ENCODE results near the gene CTNNBIP1. TPM values are rescaled to one million over a fixed set of nuclear protein-coding genes. Genes with fewer than 3 reads are reported as not detected.

CTNNBIP1 gene
- polyA plus RNA-seq, 1 of the 3 experiments (the other 2 are of a cell fraction), result 57.6 TPM

- TF ChIP-seq CTCF (IDR thresholded peaks at IDR 0.05) (no peak), GABPA (IDR thresholded peaks at IDR 0.05; ENCODE audit: low read depth) (no peak), SIN3A (IDR thresholded peaks at IDR 0.05; ENCODE audit: borderline replicate concordance, low read depth, low read length) (no peak)
Observed at GRCh38 chr1:9882296-9882944, 27.6 kb downstream of the CTNNBIP1 start (continued).

GRCh38 chr1:9881838-9882249 is 28.2 kb downstream of the CTNNBIP1 start:
- H3K4me2 ChIP-seq, result peak overlapping the region; percentile 31; the same call in 1 of the 2 replicates
- H3K9me2 ChIP-seq, result no peaks in the 10 kb centered on the region
- H3F3A ChIP-seq (replicated peaks; ENCODE audit: insufficient read depth), result peaks cover 5% of the 10 kb centered on the region
- H3K79me2 ChIP-seq (ENCODE audit: insufficient read depth), result peaks cover 9% of the 10 kb centered on the region; the same call in 1 of the 2 replicates
- DNase-seq, result no peak
- H2AFZ ChIP-seq (ENCODE audit: low read depth), result no peak overlapping the region
- 50% methylated on average over 2 of the region's 2 CpGs for WGBS (ENCODE audit: low lambda C conversion rate)
- POLR2A ChIA-PET, result no interaction called here
- no peaks in the 10 kb centered on the region for H3K27me3 ChIP-seq (ENCODE audit: insufficient read depth)
- no peaks in the 10 kb centered on the region for H3K9me3 ChIP-seq
- CTCF ChIA-PET, result no interaction called here
- H3K9ac ChIP-seq, result no peak overlapping the region
- H3K4me1 ChIP-seq (ENCODE audit: control insufficient read depth in 1 of 2, insufficient read depth in 2 of 2, low read depth in 1 of 2, low read length in 1 of 2), result peaks cover 4 to 5% of the 10 kb centered on the region in 2 experiments; a peak in 1 of 4 replicates
- peak overlapping the region in 1 of 2 experiments; percentile 28; a peak in 1 of 4 replicates for H3K27ac ChIP-seq (ENCODE audit: low read depth in 2 of 2, low read length in 1 of 2)
- H3K36me3 ChIP-seq (replicated peaks in 1 of 2; ENCODE audit: control insufficient read depth in 1 of 2, insufficient read depth in 2 of 2, low read length in 1 of 2), result peaks cover 0 to 1% of the 10 kb centered on the region in 2 experiments
- H3K4me3 ChIP-seq (ENCODE audit: low read depth in 2 of 2, low read length in 1 of 2), result no peak overlapping the region
- H4K20me1 ChIP-seq (ENCODE audit: insufficient read depth), result peaks cover 3% of the 10 kb centered on the region; the same call in 1 of the 2 replicates
- TF ChIP-seq EZH2phosphoT487 (IDR thresholded peaks at IDR 0.05; ENCODE audit: borderline replicate concordance, low read depth), result no peak
- TF ChIP-seq CHD2 (IDR thresholded peaks at IDR 0.05; ENCODE audit: low read length, partially characterized antibody), result no peak
- TF ChIP-seq RXRA (IDR thresholded peaks at IDR 0.05; ENCODE audit: borderline replicate concordance, low read depth), result peak; percentile 22; the same call in 1 of the 2 replicates
- TF ChIP-seq YY1 (IDR thresholded peaks at IDR 0.05; ENCODE audit: low read depth), result no peak
- peak; percentile 36; the same call in 1 of the 2 replicates for TF ChIP-seq TCF12 (IDR thresholded peaks at IDR 0.05)
- TF ChIP-seq NFIC (IDR thresholded peaks at IDR 0.05; ENCODE audit: borderline replicate concordance), result peak; percentile 83
- no peak for TF ChIP-seq NRF1 (IDR thresholded peaks at IDR 0.05; ENCODE audit: low read depth, low read length)
- no peak for TF ChIP-seq USF2 (IDR thresholded peaks at IDR 0.05; ENCODE audit: borderline replicate concordance, low read depth, low read length)
- 0 out of 2 replicates have a peak, but pooled peaks have one; percentile 28 for TF ChIP-seq TEAD4 (IDR thresholded peaks at IDR 0.05; ENCODE audit: borderline replicate concordance, insufficient read depth)
- no peak for TF ChIP-seq POLR2AphosphoS5 (IDR thresholded peaks at IDR 0.05; ENCODE audit: low read depth, low read length)
- TF ChIP-seq RCOR1 (IDR thresholded peaks at IDR 0.05; ENCODE audit: low read length), result no peak
- TF ChIP-seq ELF1 (IDR thresholded peaks at IDR 0.05), result no peak
- TF ChIP-seq PBX3 (IDR thresholded peaks at IDR 0.05), result no peak
- TF ChIP-seq JUND (IDR thresholded peaks at IDR 0.05), result peak; percentile 59; the same call in 1 of the 2 replicates
- no peak for TF ChIP-seq IRF3 (IDR thresholded peaks at IDR 0.05; ENCODE audit: low read depth, low read length)
- TF ChIP-seq ZBTB33 (IDR thresholded peaks at IDR 0.05; ENCODE audit: borderline replicate concordance, low read depth), result no peak
- TF ChIP-seq REST (IDR thresholded peaks at IDR 0.05; ENCODE audit: low read depth, low read length), result no peak
- TF ChIP-seq RFX5 (IDR thresholded peaks at IDR 0.05; ENCODE audit: low read length), result no peak

Data from SK-N-SH (cell line).